ENCODE results near the gene TOR2A.

TOR2A gene

GRCh38 chr9:127683723-127684122, 51.4 kb downstream of the TOR2A start:
- Histone ChIP-seq H3K9me3 (ENCODE audit: control insufficient read depth, insufficient read depth, low read length) (no peaks in the 10 kb centered on the region), H3K9ac (ENCODE audit: low read depth, low read length) (no peak overlapping the region), H3K36me3 (ENCODE audit: control insufficient read depth, insufficient read depth, low read length) (peaks cover 12% of the 10 kb centered on the region)

DNA sequence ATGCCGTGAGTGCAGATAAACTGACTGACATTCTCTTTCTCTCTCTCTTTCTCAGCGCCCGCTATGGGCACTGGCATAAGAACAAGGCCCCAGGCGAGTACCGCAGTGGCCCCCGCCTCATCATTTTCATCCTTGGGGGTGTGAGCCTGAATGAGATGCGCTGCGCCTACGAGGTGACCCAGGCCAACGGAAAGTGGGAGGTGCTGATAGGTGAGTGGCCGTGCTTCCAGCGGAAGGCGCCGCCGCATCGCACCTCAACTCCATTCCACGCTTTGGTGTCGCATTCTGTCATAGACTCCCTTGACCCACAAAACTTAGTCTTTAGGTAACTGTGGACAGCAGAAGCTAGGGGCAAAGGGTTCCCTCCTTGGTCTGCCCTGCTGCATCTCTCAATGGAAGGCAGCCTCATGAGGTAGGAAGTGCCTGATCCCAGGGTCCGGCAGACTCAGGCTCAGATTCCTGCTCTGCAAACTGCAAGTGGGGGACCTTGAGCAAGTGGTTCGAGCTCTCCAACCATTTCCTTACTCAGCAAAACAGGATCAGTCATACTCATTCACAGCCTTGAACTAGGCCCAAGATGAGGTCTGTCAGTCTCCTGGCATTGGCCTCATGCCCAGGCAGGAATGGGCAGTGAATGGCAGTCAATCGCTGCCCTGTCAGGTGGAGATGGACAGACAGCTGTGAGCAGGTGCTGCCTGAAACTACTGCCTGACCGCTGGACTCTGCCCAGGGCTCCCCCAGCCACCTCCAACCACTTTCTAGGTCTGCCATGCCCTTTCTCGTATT, 52.5 kb downstream of the TOR2A start:
- Histone ChIP-seq H3K4me3 (ENCODE audit: low read depth, low read length) (no peak overlapping the region), H3K36me3 (ENCODE audit: control insufficient read depth, insufficient read depth, low read length) (peaks cover 12% of the 10 kb centered on the region), H3K9me3 (ENCODE audit: control insufficient read depth, insufficient read depth, low read length) (no peaks in the 10 kb centered on the region), H3K9ac (ENCODE audit: low read depth, low read length) (no peak overlapping the region), H3K4me1 (ENCODE audit: control insufficient read depth, insufficient read depth, low read length) (no peaks in the 10 kb centered on the region), H3K27me3 (ENCODE audit: control insufficient read depth, insufficient read depth, low read length) (no peaks in the 10 kb centered on the region)

More at GRCh38 chr9:127683723-127684122, 51.4 kb downstream of the TOR2A start:
- no peak overlapping the region for H3K4me3 ChIP-seq (ENCODE audit: low read depth, low read length)
- H3K27me3 ChIP-seq (ENCODE audit: control insufficient read depth, insufficient read depth, low read length) = no peaks in the 10 kb centered on the region
- no peaks in the 10 kb centered on the region for H3K4me1 ChIP-seq (ENCODE audit: control insufficient read depth, insufficient read depth, low read length)

Measured in iPS-15b (cell line).